NCI-H187 treated with DMSO at 0.1 percent for 48 hours (cell line): ENCODE measurements around the gene TJAP1.
"Not testable (repeated sequence)": the region's sequence is repeated elsewhere in the genome, so short reads cannot be mapped to it uniquely, and the experiment has no call there.

ENCODE experiments used
- DNase-seq: peaks from one replicate; lab custom pipeline; 2025; lab: John Stamatoyannopoulos, UW

The TJAP1 gene

GRCh38 chr6:43539409-43539808 is 62.0 kb downstream of the TJAP1 start:
- not testable (repeated sequence) for DNase-seq

GRCh38 chr6:43540507-43540906 is 63.1 kb downstream of the TJAP1 start:
- DNase-seq = no peak

GRCh38 chr6:43541774-43542471 is 64.6 kb downstream of the TJAP1 start:
- DNase-seq = no peak

GRCh38 chr6:43544461-43544860 is 67.1 kb downstream of the TJAP1 start:
- DNase-seq = no peak

GRCh38 chr6:43547222-43547621 is 69.9 kb downstream of the TJAP1 start:
- DNase-seq = no peak
